Tibial artery (tissue), 4 donors: ENCODE results near the gene NKD1.

Experiments used
- DNase-seq, 2 donors: peaks; one replicate each; pipeline ENCODE4 v3.0.0-alpha.2; 2019
- H3K27ac ChIP-seq, 2 donors: fragments of 200-600 bp; sonication (generic) in 1 of 2; 1 replicate in 1 of 2; 2 replicates in 1 of 2; pipeline ENCODE4 v1.5.1; 2018 to 2019; ENCODE audit warnings: mild to moderate bottlenecking in 1 of 2
- H3K27me3 ChIP-seq, 2 donors: fragments of 200-600 bp; sonication (generic) in 1 of 2; one replicate each; pipeline versions ENCODE4 v1.5.1 to v1.6.0; 2016 to 2019
- H3K36me3 ChIP-seq, 3 donors: fragments of 200-600 bp; sonication (generic) in 2 of 3; one replicate each; pipeline ENCODE4 v1.5.1; 2016 to 2019; ENCODE audit warnings: mild to moderate bottlenecking in 2 of 3
- H3K4me1 ChIP-seq, 4 donors: fragments of 200-600 bp; sonication (generic) in 2 of 4; 1 replicate in 3 of 4; 2 replicates in 1 of 4; pipeline ENCODE4 v1.5.1; 2016 to 2019
- H3K4me3 ChIP-seq, 2 donors: fragments of 200-600 bp; sonication (generic) in 1 of 2; 1 replicate in 1 of 2; 2 replicates in 1 of 2; pipeline ENCODE4 v1.5.1; 2018 to 2019; ENCODE audit warnings: mild to moderate bottlenecking in 2 of 2
- H3K9me3 ChIP-seq, 3 donors: fragments of 200-600 bp; sonication (generic) in 1 of 3; one replicate each; pipeline ENCODE4 v1.5.1; 2016 to 2019
- intact Hi-C: fragments of 100-400 bp; cut with DNase I; formaldehyde crosslinking; loops from one replicate; pipeline ENCODE4 v1.15.0; 2023; ENCODE audit warnings: low total_unique reads
- TF ChIP-seq, protein P1 (sequence below), 2 experiments: fragments of 200-600 bp in 1 of 2; fragments of 450-650 bp in 1 of 2; IDR thresholded peaks; one replicate each; pipeline ENCODE4 v1.5.1; 2017 to 2019; ENCODE audit warnings: antibody characterized with exemption in 2 of 2, mild to moderate bottlenecking in 1 of 2, moderate library complexity in 1 of 2

The NKD1 gene

GRCh38 chr16:50530277-50531236, 17.6 kb upstream of the NKD1 start:
- intact Hi-C loops = no loop called here
- Histone ChIP-seq H3K4me1 (no peaks in the 10 kb centered on the region), H3K27ac (no peak overlapping the region), H3K27me3 (no peaks in the 10 kb centered on the region), H3K36me3 (no peaks in the 10 kb centered on the region), H3K9me3 (peaks cover 0 to 13% (median 7%) of the 10 kb centered on the region in 3 donors), H3K4me3 (no peak overlapping the region)
- DNase-seq = no peak
- TF ChIP-seq, protein P1, sequence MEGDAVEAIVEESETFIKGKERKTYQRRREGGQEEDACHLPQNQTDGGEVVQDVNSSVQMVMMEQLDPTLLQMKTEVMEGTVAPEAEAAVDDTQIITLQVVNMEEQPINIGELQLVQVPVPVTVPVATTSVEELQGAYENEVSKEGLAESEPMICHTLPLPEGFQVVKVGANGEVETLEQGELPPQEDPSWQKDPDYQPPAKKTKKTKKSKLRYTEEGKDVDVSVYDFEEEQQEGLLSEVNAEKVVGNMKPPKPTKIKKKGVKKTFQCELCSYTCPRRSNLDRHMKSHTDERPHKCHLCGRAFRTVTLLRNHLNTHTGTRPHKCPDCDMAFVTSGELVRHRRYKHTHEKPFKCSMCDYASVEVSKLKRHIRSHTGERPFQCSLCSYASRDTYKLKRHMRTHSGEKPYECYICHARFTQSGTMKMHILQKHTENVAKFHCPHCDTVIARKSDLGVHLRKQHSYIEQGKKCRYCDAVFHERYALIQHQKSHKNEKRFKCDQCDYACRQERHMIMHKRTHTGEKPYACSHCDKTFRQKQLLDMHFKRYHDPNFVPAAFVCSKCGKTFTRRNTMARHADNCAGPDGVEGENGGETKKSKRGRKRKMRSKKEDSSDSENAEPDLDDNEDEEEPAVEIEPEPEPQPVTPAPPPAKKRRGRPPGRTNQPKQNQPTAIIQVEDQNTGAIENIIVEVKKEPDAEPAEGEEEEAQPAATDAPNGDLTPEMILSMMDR (IDR thresholded peaks at IDR 0.05) = no peak

DNA sequence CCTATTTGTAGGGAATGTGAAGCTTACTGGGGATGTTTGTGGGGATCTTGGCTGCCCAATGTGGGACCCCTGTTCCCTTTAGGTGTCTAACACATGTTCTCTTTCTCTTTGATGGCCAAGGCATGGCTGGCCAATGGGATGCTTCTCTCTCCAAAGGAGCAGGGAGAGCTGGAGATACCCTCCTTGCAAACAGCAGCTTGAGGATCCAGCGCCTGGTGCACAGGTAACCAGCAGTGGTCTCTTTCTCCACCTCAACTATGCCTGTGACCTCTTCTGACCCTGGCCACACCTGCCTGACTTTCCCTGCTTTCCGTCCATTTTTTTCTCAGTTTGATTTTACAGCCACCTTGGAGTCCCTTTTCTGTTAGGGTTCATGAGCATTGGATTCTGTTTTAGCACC, 16.8 kb upstream of the NKD1 start:
- no peak for DNase-seq
- TF ChIP-seq, protein P1 (IDR thresholded peaks at IDR 0.05) = no peak
- H3K9me3 ChIP-seq = peaks cover 0 to 13% (median 7%) of the 10 kb centered on the region in 3 donors
- intact Hi-C loops = no loop called here
- no peaks in the 10 kb centered on the region for H3K27me3 ChIP-seq
- no peaks in the 10 kb centered on the region for H3K36me3 ChIP-seq
- no peak overlapping the region for H3K4me3 ChIP-seq
- no peaks in the 10 kb centered on the region for H3K4me1 ChIP-seq
- H3K27ac ChIP-seq = no peak overlapping the region

DNA sequence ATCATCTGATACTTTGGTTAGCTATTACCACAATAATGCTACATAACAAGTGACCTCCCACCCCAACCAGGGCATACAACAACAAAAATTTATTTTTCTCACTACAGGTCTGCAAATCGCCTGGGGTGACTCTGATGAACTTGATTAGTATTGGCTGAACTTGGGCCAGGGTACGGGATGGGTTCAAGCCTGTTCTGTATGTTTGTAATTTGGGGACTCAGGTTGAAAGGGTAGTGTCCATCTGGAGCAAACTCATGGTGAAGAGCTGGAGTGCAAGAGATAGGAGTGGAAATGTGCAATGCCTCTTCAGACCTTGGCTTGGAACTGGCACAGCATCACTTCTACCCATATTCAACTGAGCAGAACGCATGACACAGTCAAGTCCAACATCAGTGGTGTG, 16.3 kb upstream of the NKD1 start:
- DNase-seq = no peak
- intact Hi-C loops = no loop called here
- no peaks in the 10 kb centered on the region for H3K4me1 ChIP-seq
- H3K27ac ChIP-seq = no peak overlapping the region
- H3K36me3 ChIP-seq = no peaks in the 10 kb centered on the region
- peaks cover 0 to 13% (median 7%) of the 10 kb centered on the region in 3 donors for H3K9me3 ChIP-seq
- no peak overlapping the region for H3K4me3 ChIP-seq
- TF ChIP-seq, protein P1 (IDR thresholded peaks at IDR 0.05) = no peak
- no peaks in the 10 kb centered on the region for H3K27me3 ChIP-seq

DNA sequence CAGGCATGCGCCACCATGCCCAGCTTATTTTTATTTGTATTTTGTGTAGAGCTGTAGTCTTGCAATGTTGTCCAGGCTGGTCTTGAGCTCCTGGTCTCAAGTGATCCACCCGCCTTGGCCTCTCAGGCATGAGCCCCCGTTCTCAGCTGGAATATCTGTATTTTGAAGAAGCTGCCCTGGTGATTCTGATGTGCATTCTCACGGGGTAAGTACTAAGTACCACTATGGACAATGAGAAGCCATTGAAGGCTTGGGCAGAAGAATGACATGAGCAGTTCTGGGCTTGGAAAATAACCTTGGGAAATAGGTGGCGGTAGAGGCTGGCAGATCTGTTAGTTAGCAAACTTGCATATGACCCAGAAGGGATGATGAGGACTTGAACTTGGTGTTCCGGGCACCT, 15.6 kb upstream of the NKD1 start:
- Histone ChIP-seq H3K27ac (no peak overlapping the region), H3K4me3 (no peak overlapping the region), H3K4me1 (no peaks in the 10 kb centered on the region), H3K36me3 (no peaks in the 10 kb centered on the region), H3K27me3 (no peaks in the 10 kb centered on the region), H3K9me3 (peaks cover 0 to 13% (median 7%) of the 10 kb centered on the region in 3 donors)
- intact Hi-C loops = no loop called here
- TF ChIP-seq, protein P1 (IDR thresholded peaks at IDR 0.05) = no peak
- DNase-seq = no peak

DNA sequence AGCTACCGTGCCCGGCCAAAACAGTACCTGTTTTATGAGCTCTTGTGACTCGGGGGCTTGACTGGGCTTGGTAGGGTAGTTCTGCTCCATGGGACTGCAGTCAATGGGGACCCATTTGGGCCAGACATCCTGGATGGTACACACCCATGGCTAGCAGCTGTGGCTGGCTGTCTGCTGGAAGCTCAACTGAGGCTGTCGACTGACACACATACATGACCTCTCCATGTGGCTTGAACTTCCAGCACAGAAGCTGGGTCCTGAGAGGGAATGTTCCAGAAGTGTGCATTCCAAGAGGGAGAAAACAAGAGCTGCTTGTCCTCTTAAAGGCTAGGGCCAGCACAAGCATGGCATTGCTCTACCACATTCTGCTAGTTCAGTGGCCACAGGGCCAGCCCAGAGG, 14.9 kb upstream of the NKD1 start:
- no peak overlapping the region for H3K4me3 ChIP-seq
- H3K27me3 ChIP-seq = no peaks in the 10 kb centered on the region
- peaks cover 0 to 13% (median 7%) of the 10 kb centered on the region in 3 donors for H3K9me3 ChIP-seq
- H3K27ac ChIP-seq = no peak overlapping the region
- H3K4me1 ChIP-seq = no peaks in the 10 kb centered on the region
- no peaks in the 10 kb centered on the region for H3K36me3 ChIP-seq
- intact Hi-C loops = no loop called here
- TF ChIP-seq, protein P1 (IDR thresholded peaks at IDR 0.05) = no peak
- no peak for DNase-seq
